HEK293 (cell line): ENCODE results near the gene BLMH.

Experiments used
- ELK4 ChIP-seq: IDR thresholded peaks from 2 replicates; pipeline ENCODE4 v1.6.1; 2011; ENCODE audit warnings: mild to moderate bottlenecking, low read depth, low read length, borderline replicate concordance
- HOXD13 ChIP-seq: sonication (generic); formaldehyde crosslinking; IDR thresholded peaks from 2 replicates; pipeline ENCODE4 v1.8.0; 2022; ENCODE audit warnings: missing genetic modification reagents, borderline replicate concordance
- KLF7 ChIP-seq: fragments of 450-650 bp; formaldehyde crosslinking; IDR thresholded peaks from 2 replicates; pipeline ENCODE4 v1.5.1; 2016; ENCODE audit warnings: missing biosample characterization, missing genetic modification characterization, borderline replicate concordance
- ZNF311 ChIP-seq: fragments of 450-650 bp; formaldehyde crosslinking; IDR thresholded peaks from 2 replicates; pipeline ENCODE4 v1.5.1; 2017; ENCODE audit warnings: missing biosample characterization, missing genetic modification characterization, borderline replicate concordance
- ZNF521 ChIP-seq: fragments of 450-650 bp; formaldehyde crosslinking; IDR thresholded peaks from 2 replicates; pipeline ENCODE4 v1.5.1; 2017; ENCODE audit warnings: missing biosample characterization, mild to moderate bottlenecking, missing genetic modification characterization
- ZNF549 ChIP-seq: fragments of 450-650 bp; IDR thresholded peaks from 2 replicates; pipeline ENCODE4 v1.5.1; 2018; ENCODE audit warnings: missing biosample characterization, missing genetic modification characterization, mild to moderate bottlenecking, inconsistent platforms, moderate library complexity
- ZNF664 ChIP-seq: fragments of 450-650 bp; formaldehyde crosslinking; IDR thresholded peaks from 2 replicates; pipeline ENCODE4 v1.5.1; 2016; ENCODE audit warnings: missing biosample characterization, missing genetic modification characterization
- ZNF830 ChIP-seq: fragments of 450-650 bp; IDR thresholded peaks from 2 replicates; pipeline ENCODE4 v1.5.0; 2018; ENCODE audit warnings: missing biosample characterization, missing genetic modification characterization, low read depth, mild to moderate bottlenecking, moderate library complexity
- ZSCAN18 ChIP-seq: fragments of 450-650 bp; formaldehyde crosslinking; IDR thresholded peaks from 2 replicates; pipeline ENCODE4 v1.5.1; 2016; ENCODE audit warnings: missing biosample characterization, missing genetic modification characterization
- TF ChIP-seq, protein P1 (sequence below): fragments of 450-650 bp; formaldehyde crosslinking; IDR thresholded peaks from 2 replicates; pipeline ENCODE4 v1.5.1; 2016; ENCODE audit warnings: missing biosample characterization, missing genetic modification characterization

DNA sequence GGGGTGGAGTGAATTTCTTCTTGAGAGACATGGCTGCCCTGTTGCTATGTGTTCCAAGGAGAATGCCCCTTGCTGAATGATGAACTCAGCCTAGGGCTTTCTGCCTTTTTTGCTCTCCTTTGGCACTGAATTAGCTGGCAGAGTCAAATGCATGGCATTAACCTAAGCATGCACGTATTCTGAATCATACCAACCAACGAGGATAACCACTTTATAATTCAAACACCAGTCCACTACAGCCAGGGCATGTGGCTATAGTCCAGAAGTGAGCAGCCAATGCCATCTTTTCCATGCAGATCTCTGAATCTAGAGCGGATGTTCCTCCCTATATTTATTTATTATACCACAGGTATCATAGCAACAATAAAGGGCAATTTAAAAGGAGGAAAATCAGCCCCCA, 26.4 kb upstream of the BLMH start:
- TF ChIP-seq, protein P1, sequence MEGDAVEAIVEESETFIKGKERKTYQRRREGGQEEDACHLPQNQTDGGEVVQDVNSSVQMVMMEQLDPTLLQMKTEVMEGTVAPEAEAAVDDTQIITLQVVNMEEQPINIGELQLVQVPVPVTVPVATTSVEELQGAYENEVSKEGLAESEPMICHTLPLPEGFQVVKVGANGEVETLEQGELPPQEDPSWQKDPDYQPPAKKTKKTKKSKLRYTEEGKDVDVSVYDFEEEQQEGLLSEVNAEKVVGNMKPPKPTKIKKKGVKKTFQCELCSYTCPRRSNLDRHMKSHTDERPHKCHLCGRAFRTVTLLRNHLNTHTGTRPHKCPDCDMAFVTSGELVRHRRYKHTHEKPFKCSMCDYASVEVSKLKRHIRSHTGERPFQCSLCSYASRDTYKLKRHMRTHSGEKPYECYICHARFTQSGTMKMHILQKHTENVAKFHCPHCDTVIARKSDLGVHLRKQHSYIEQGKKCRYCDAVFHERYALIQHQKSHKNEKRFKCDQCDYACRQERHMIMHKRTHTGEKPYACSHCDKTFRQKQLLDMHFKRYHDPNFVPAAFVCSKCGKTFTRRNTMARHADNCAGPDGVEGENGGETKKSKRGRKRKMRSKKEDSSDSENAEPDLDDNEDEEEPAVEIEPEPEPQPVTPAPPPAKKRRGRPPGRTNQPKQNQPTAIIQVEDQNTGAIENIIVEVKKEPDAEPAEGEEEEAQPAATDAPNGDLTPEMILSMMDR (tag by site-specific recombination) = no peak
- no peak for TF ChIP-seq ZNF549 (tag by site-specific recombination)
- no peak for TF ChIP-seq ZNF830 (tag by site-specific recombination)
- no peak for TF ChIP-seq KLF7
- TF ChIP-seq ELK4 = no peak
- TF ChIP-seq ZSCAN18 = no peak
- no peak for TF ChIP-seq ZNF664 (tag by site-specific recombination)
- no peak for TF ChIP-seq ZNF521
- TF ChIP-seq ZNF311 (tag by site-specific recombination) = no peak
- TF ChIP-seq HOXD13 (CRISPR knock-in tag) = no peak
